ENCODE data around the gene KLK4. TPM values are rescaled to one million over a fixed set of nuclear protein-coding genes. Genes with fewer than 3 reads are reported as not detected.

KLK4 gene
- total and polyA plus RNA-seq, 10 of the 15 experiments (the other 5 are each of a cell fraction or from before 2014, with no cell fraction given): 0.06 to 0.31 TPM; not detected in 8

- CTCF ChIA-PET: no interaction called here
- FAIRE-seq (no peak), DNase-seq (ENCODE audit: low read depth, low spot score) (no peak), ATAC-seq (no peak)
- H3K79me2 ChIP-seq (ENCODE audit: control insufficient read depth, insufficient read depth, low read length): no peaks in the 10 kb centered on the region
- no peak overlapping the region for H3K27ac ChIP-seq (ENCODE audit: control insufficient read depth, insufficient read depth)
- H3K4me3 ChIP-seq: no peak overlapping the region
- TF ChIP-seq ATF2 (IDR thresholded peaks at IDR 0.05; ENCODE audit: low read length): no peak
- TF ChIP-seq TCF7 (IDR thresholded peaks at IDR 0.05; ENCODE audit: borderline replicate concordance): no peak
- TF ChIP-seq KAT2A (conservative IDR thresholded peaks at IDR 0.05; ENCODE audit: control insufficient read depth, low read depth, low read length): no peak
- TF ChIP-seq RCOR1 (conservative IDR thresholded peaks at IDR 0.05; ENCODE audit: low read depth, low read length): no peak
- TF ChIP-seq JUNB (IDR thresholded peaks at IDR 0.05): no peak
- no peak for TF ChIP-seq STAT1 (conservative IDR thresholded peaks at IDR 0.05)
- TF ChIP-seq NFXL1 (IDR thresholded peaks at IDR 0.05; ENCODE audit: borderline replicate concordance): no peak
- no peak for TF ChIP-seq MEF2B (IDR thresholded peaks at IDR 0.05; ENCODE audit: partially characterized antibody, poor library complexity, severe bottlenecking)
- no peak for TF ChIP-seq ELK1 (IDR thresholded peaks at IDR 0.05; ENCODE audit: low read depth, low read length)
- no peak for TF ChIP-seq GATAD2B (conservative IDR thresholded peaks at IDR 0.05; ENCODE audit: low read depth)
- no peak for TF ChIP-seq RUNX3 (IDR thresholded peaks at IDR 0.05; ENCODE audit: low read length)
- TF ChIP-seq CREM (IDR thresholded peaks at IDR 0.05; ENCODE audit: low read depth): no peak
- no peak for TF ChIP-seq ZNF274 (IDR thresholded peaks at IDR 0.05; ENCODE audit: insufficient read depth, insufficient read length)
- TF ChIP-seq CBX5 (IDR thresholded peaks at IDR 0.05; ENCODE audit: low read depth): no peak
- TF ChIP-seq TARDBP (IDR thresholded peaks at IDR 0.05; ENCODE audit: borderline replicate concordance): no peak
- no peaks in the 10 kb centered on the region for H4K20me1 ChIP-seq (ENCODE audit: control insufficient read depth, insufficient read depth)
- no peak overlapping the region for H2AFZ ChIP-seq (ENCODE audit: control insufficient read depth, low read depth, low read length)
- H3K9ac ChIP-seq (ENCODE audit: control insufficient read depth, insufficient read depth, low read length): no peak overlapping the region
- no peaks in the 10 kb centered on the region for H3K4me1 ChIP-seq (ENCODE audit: control insufficient read depth, insufficient read depth, low read length)
- intact Hi-C loops (cut with micrococcal nuclease; ENCODE audit: unreplicated experiment): no loop called here
- no TSS peak for BruUV-seq (replicated peaks)
- H3K9me3 ChIP-seq (replicated peaks; ENCODE audit: control insufficient read depth, insufficient read depth, low read length): no peaks in the 10 kb centered on the region
- SMC1A ChIA-PET (ENCODE audit: uncharacterized antibody, unreplicated experiment): no interaction called here
- peaks cover 4 to 8% of the 10 kb centered on the region in 2 experiments; a peak in 3 of 4 replicates for H3K27me3 ChIP-seq (replicated peaks in 1 of 2; ENCODE audit: control insufficient read depth in 2 of 2, insufficient read depth in 2 of 2, low read length in 1 of 2)
- RAD21 ChIA-PET (ENCODE audit: unreplicated experiment): no interaction called here
- H3K36me3 ChIP-seq (ENCODE audit: control insufficient read depth in 2 of 2, insufficient read depth in 2 of 2, low read length in 1 of 2): no peaks in the 10 kb centered on the region
- no peak overlapping the region for H3K4me2 ChIP-seq (ENCODE audit: control insufficient read depth, insufficient read depth)
- in situ Hi-C loops (cut with MboI): no loop called here
- POLR2A ChIA-PET: no interaction called here
- 46% methylated on average over 2 of the region's 2 CpGs for WGBS (ENCODE audit: insufficient coverage, insufficient replicate concordance, low lambda C conversion rate, missing lambda C conversion rate)
Measured at GRCh38 chr19:50916069-50916468, 4.9 kb upstream of the KLK4 start.

Measured in GM12878 (cell line).